Neural progenitor cell (in vitro differentiated cells): ENCODE measurements around the gene PAPOLB.

Experiments used
- EZH2 ChIP-seq: fragments of 200-600 bp; sonication (generic); IDR thresholded peaks from 2 replicates; pipeline ENCODE4 v1.6.1; 2017; ENCODE audit warnings: antibody characterized with exemption, mild to moderate bottlenecking, moderate library complexity
- EZH2phosphoT487 ChIP-seq: fragments of 200-600 bp; sonication (generic); IDR thresholded peaks from 2 replicates; pipeline ENCODE4 v1.6.1; 2017; ENCODE audit warnings: antibody characterized with exemption
- TF ChIP-seq, protein P1 (sequence below): fragments of 200-600 bp; sonication (generic); IDR thresholded peaks from 2 replicates; pipeline ENCODE4 v1.5.1; 2017; ENCODE audit warnings: antibody characterized with exemption, mild to moderate bottlenecking

DNA sequence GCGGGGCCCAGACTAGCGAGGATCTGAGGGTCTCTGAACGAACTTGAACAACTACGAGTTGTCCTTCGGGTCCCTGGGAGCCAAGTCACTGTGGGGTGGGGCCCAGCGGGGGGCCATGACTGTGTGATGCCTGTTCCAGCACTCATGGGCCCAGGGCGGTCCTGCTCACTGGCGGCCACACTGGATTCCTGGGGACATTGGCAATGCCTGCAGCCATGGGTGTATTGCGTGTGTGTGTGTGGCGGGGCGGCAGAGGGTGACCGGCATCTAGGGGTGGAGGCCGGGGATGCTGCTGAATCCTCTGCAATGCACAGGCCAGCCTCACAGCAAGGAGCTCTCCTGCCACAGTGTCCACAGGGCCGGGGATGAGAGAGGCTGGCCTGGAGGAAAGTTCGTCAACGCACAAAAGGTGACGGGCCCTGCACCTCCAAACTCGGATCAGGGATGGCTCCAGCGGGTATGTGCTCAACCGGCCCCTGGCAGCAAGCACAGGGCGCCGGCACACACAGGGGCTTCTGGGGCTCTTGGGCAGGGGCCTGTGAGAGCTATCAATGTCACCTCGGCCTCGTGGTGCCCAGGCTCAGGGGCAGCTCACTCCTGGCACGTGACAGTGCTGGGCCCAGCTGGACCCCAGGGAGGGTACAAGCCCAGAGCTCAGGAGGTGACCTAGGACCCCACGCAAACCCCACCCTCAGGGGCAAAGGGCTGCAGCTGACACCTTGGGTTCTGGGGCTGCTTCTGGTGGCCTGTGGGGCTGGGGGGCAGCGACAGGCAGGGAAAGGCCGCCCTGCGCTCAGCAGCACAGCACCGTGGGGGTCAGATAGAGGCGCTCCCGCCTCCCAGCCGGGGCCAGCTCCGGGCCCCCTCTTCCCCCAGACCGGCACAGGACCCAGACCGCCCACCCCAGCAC, 27.9 kb downstream of the PAPOLB start:
- TF ChIP-seq, protein P1, sequence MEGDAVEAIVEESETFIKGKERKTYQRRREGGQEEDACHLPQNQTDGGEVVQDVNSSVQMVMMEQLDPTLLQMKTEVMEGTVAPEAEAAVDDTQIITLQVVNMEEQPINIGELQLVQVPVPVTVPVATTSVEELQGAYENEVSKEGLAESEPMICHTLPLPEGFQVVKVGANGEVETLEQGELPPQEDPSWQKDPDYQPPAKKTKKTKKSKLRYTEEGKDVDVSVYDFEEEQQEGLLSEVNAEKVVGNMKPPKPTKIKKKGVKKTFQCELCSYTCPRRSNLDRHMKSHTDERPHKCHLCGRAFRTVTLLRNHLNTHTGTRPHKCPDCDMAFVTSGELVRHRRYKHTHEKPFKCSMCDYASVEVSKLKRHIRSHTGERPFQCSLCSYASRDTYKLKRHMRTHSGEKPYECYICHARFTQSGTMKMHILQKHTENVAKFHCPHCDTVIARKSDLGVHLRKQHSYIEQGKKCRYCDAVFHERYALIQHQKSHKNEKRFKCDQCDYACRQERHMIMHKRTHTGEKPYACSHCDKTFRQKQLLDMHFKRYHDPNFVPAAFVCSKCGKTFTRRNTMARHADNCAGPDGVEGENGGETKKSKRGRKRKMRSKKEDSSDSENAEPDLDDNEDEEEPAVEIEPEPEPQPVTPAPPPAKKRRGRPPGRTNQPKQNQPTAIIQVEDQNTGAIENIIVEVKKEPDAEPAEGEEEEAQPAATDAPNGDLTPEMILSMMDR: no peak
- TF ChIP-seq EZH2phosphoT487: no peak
- TF ChIP-seq EZH2: no peak
